ENCODE measurements around the gene TMPRSS9.

The TMPRSS9 gene

DNA sequence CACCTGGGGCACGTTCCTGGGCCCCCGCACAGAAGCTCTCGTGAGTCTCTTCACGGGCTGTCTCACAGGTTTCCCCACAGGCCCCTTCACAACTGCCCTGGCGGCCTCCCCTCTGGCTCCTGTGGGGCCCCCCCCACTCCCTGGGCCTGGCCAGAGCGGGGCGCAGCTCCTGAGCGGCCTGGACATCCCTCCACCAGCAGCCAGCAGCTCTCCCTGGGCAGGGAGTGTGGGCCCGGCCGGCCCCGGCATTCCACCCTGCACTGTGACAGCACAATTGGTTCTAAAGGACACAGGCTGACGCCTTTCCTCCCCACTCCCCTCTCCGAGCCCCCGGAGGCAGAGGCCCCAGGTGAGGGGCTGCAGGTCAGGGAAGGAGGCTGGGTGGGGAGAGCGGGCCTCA lies 76.9 kb downstream of the TMPRSS9 start:
- TF ChIP-seq POLR2AphosphoS5 (IDR thresholded peaks at IDR 0.05; ENCODE audit: low read depth, low read length) (no peak), POU2F2 (IDR thresholded peaks at IDR 0.05; ENCODE audit: low read depth, low read length) (no peak), TAF1 (IDR thresholded peaks at IDR 0.05; ENCODE audit: low read depth, low read length) (no peak), POLR2A (IDR thresholded peaks at IDR 0.05; ENCODE audit: low read depth, low read length) (no peak), PAX5 (IDR thresholded peaks at IDR 0.05; ENCODE audit: insufficient read depth, low read length, severe bottlenecking) (no peak), SPI1 (IDR thresholded peaks at IDR 0.05; ENCODE audit: low read depth, low read length) (no peak)
- FAIRE-seq (no peak), DNase-seq (ENCODE audit: insufficient read length, low spot score) (no peak)

DNA sequence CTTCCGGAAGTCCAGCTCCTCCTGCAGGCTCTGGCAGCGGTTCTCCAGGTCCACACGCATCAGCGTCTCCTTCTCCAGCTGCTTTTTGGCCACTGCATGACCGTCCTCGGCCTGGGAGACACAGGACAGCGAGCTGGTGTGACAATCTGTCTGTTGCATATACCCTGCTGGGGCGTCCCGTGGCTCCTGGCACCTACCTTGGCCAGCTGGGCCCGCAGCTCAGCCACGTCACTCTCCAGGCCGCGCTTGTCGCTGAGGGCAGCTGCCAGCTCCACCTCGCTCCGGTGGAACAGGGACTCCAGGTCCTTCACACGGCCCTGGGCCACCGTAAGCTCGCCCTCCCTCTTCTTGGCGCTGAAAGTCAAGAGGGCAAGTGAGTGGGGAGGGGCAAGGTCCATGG lies 78.1 kb downstream of the TMPRSS9 start:
- no peak for TF ChIP-seq TAF1 (IDR thresholded peaks at IDR 0.05; ENCODE audit: low read depth, low read length)
- TF ChIP-seq POLR2A (IDR thresholded peaks at IDR 0.05; ENCODE audit: low read depth, low read length), result no peak
- TF ChIP-seq POU2F2 (IDR thresholded peaks at IDR 0.05; ENCODE audit: low read depth, low read length), result no peak
- no peak for TF ChIP-seq POLR2AphosphoS5 (IDR thresholded peaks at IDR 0.05; ENCODE audit: low read depth, low read length)
- TF ChIP-seq SPI1 (IDR thresholded peaks at IDR 0.05; ENCODE audit: low read depth, low read length), result no peak
- TF ChIP-seq PAX5 (IDR thresholded peaks at IDR 0.05; ENCODE audit: insufficient read depth, low read length, severe bottlenecking), result no peak
- no peak for FAIRE-seq
- no peak for DNase-seq (ENCODE audit: insufficient read length, low spot score)

DNA sequence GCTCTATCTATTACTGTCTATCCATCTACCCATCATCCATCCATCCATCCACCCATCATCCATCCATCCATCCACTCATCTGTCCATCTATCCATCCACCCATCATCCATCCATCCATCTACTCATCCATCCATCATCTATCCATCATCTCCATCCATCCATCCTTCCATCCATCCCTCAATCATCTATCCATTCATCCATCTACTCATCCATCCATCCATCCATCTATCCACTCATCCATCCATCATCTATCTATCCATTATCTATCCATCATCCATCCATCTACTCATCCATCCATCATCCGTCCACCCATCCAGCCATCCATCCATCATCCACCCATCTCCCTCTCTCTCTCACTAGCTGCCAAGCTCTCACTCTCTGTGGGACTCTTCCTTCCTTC lies 80.5 kb downstream of the TMPRSS9 start:
- TF ChIP-seq POLR2AphosphoS5 (IDR thresholded peaks at IDR 0.05; ENCODE audit: low read depth, low read length) (no peak; the same call in 1 of the 2 replicates), SPI1 (IDR thresholded peaks at IDR 0.05; ENCODE audit: low read depth, low read length) (no peak), TAF1 (IDR thresholded peaks at IDR 0.05; ENCODE audit: low read depth, low read length) (no peak), POU2F2 (IDR thresholded peaks at IDR 0.05; ENCODE audit: low read depth, low read length) (no peak), POLR2A (IDR thresholded peaks at IDR 0.05; ENCODE audit: low read depth, low read length) (no peak), PAX5 (IDR thresholded peaks at IDR 0.05; ENCODE audit: insufficient read depth, low read length, severe bottlenecking) (no peak)
- FAIRE-seq, result no peak
- DNase-seq (ENCODE audit: insufficient read length, low spot score), result no peak

DNA sequence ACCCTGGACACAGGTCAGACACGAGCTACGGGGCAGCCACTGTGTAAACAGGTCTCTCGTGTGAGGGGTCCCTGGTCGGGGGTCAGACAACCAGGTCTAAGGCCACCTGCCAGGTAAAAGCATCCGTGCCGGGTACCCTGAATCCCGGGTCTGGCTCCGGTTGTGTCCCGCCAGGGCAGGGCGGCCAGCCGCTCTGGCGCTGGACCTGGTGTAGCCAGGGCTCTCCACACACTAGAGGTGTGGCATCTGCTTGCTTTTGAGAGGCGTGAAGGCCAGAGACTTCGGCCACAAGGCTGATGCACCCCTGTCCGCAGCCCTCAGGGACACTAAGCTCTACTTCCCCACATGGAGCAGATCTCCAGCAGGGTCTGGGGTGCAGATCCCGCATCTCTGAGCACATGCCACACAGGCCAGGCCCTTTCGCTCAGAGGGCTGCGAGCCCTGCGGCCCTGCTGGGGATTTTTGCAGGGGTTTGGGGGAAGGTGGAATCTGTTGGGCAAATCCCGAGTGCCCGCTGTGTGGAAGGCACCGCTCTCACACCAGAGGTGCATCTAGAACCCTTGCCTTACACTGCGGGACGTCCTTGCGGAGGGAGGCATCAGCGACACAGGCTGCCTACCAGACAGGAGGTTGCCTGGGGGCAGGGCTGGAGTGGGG lies 81.2 kb downstream of the TMPRSS9 start:
- no peak for FAIRE-seq
- DNase-seq (ENCODE audit: insufficient read length, low spot score), result no peak
- TF ChIP-seq POLR2A (IDR thresholded peaks at IDR 0.05; ENCODE audit: low read depth, low read length), result no peak
- TF ChIP-seq TAF1 (IDR thresholded peaks at IDR 0.05; ENCODE audit: low read depth, low read length), result no peak
- TF ChIP-seq PAX5 (IDR thresholded peaks at IDR 0.05; ENCODE audit: insufficient read depth, low read length, severe bottlenecking), result no peak
- no peak for TF ChIP-seq POLR2AphosphoS5 (IDR thresholded peaks at IDR 0.05; ENCODE audit: low read depth, low read length)
- TF ChIP-seq SPI1 (IDR thresholded peaks at IDR 0.05; ENCODE audit: low read depth, low read length), result no peak
- TF ChIP-seq POU2F2 (IDR thresholded peaks at IDR 0.05; ENCODE audit: low read depth, low read length), result no peak

DNA sequence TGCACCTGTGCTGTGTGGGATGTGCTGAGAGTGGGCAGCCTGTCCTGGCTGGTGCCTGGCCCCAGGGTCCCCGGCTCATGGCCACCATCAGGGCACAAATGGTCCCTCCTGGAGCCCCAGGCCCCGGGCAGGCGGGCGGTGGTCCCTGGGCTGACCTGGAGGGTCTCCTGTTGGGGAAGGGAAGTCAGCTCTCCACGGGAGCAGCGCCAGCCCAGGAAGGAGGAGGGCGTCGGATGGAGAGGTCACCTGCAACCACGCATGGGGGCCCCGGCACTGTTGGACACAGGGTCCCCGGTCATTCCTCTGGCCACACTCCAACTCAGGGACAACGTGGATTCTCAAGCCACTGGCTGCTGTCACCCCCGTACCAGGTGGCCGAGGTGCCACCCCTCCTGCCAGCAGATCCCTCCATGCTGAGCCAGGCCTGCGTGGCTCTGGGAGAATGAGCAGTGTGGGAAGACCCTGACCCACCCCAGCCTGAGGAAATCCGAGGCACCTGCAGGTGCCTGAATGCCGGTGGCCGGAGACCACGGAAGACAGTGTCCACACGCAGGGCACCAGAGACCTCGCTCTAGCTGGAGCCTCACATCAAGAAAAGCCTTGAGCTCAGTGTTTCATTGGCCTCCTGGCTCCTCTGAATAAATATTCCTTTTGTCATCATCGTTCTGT lies 83.2 kb downstream of the TMPRSS9 start:
- no peak for FAIRE-seq
- no peak for DNase-seq (ENCODE audit: insufficient read length, low spot score)
- TF ChIP-seq POLR2A (IDR thresholded peaks at IDR 0.05; ENCODE audit: low read depth, low read length), result no peak
- no peak for TF ChIP-seq POLR2AphosphoS5 (IDR thresholded peaks at IDR 0.05; ENCODE audit: low read depth, low read length)
- TF ChIP-seq SPI1 (IDR thresholded peaks at IDR 0.05; ENCODE audit: low read depth, low read length), result no peak

DNA sequence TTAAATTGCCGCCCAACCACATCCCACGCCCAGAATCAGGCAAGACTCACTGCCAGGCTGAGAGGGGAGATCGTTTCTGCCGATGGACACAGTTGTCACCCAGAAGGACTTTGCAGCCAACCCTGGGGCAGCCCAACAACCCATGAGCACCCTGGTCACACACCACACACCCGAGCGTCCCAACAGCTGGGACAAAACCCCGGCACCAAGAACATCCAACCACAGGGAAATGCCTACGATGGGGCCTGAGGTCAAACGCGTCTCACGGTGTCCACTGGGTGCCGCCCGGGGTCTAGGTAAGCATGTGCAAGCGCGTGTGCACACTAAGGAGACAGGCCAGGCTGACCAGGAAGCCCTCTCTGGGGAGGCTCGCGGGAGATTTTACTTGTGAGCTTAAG lies 83.7 kb downstream of the TMPRSS9 start:
- TF ChIP-seq POU2F2 (IDR thresholded peaks at IDR 0.05; ENCODE audit: low read depth, low read length) (no peak), POLR2AphosphoS5 (IDR thresholded peaks at IDR 0.05; ENCODE audit: low read depth, low read length) (no peak)
- DNase-seq (ENCODE audit: insufficient read length, low spot score) (no peak), FAIRE-seq (no peak)

DNA sequence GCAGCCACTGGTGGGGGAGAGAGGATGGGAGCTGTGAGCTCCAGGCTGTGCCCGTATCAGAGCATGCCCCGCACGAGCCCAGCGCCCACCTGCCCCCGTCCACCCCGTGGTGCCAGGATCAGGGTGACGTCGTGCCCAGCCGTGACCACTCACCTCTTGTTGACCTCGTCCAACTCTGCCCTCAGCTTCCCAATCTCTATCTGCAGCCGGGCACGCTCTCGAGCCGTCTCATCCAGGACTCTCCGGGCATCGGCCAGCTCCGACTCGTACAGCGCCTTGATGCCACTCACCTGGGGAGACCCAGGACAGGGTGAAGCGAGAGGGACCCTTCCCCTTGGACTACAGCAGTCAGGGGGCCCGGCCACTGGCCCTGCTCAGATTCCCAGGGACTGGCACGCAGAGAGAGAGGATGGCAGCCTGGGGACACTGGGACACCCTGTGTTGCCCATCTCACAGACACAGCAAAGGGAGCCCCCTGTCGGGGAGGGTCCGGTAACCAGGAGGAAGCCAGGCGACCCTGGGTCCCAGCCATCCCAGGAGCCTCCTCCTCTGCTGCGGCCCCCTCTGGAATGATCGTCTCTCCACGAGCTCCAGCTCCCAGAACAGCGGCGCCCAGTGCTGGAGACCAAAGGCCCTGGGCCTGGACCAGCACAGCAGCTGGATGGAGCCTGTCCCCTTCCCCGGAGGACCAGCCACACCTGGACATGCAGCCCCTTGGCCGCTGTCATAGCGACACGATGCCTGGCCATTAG lies 84.4 kb downstream of the TMPRSS9 start:
- TF ChIP-seq POLR2A (IDR thresholded peaks at IDR 0.05; ENCODE audit: low read depth, low read length) (no peak), POU2F2 (IDR thresholded peaks at IDR 0.05; ENCODE audit: low read depth, low read length) (no peak), SPI1 (IDR thresholded peaks at IDR 0.05; ENCODE audit: low read depth, low read length) (no peak), PAX5 (IDR thresholded peaks at IDR 0.05; ENCODE audit: insufficient read depth, low read length, severe bottlenecking) (no peak), TAF1 (IDR thresholded peaks at IDR 0.05; ENCODE audit: low read depth, low read length) (no peak), POLR2AphosphoS5 (IDR thresholded peaks at IDR 0.05; ENCODE audit: low read depth, low read length) (no peak)
- FAIRE-seq, result no peak
- no peak for DNase-seq (ENCODE audit: insufficient read length, low spot score)

DNA sequence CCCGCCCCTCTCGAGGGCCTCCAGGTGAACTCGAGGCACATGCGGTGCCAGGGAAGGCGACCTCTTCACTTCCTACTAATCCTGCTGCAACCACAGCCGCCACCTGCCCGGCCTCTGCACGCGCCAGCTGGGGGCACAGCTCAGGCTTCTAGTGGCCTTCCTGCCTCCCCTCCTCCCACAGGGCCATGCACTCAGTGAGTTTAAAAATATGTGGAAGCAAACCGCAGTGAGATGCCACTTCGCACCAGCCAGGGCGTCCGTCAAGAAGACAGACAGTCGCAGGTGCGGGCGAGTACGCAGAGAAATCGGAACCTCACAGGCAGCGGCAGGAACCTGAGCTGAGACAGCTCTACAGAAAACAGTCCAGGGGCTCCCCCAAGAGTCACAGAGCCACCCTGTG lies 86.3 kb downstream of the TMPRSS9 start:
- FAIRE-seq, result peak; percentile 66
- TF ChIP-seq SPI1 (IDR thresholded peaks at IDR 0.05; ENCODE audit: low read depth, low read length) (no peak), PAX5 (IDR thresholded peaks at IDR 0.05; ENCODE audit: insufficient read depth, low read length, severe bottlenecking) (no peak), TAF1 (IDR thresholded peaks at IDR 0.05; ENCODE audit: low read depth, low read length) (no peak), POU2F2 (IDR thresholded peaks at IDR 0.05; ENCODE audit: low read depth, low read length) (no peak), POLR2AphosphoS5 (IDR thresholded peaks at IDR 0.05; ENCODE audit: low read depth, low read length) (no peak), POLR2A (IDR thresholded peaks at IDR 0.05; ENCODE audit: low read depth, low read length) (no peak)
- peak; percentile 54 for DNase-seq (ENCODE audit: insufficient read length, low spot score)

DNA sequence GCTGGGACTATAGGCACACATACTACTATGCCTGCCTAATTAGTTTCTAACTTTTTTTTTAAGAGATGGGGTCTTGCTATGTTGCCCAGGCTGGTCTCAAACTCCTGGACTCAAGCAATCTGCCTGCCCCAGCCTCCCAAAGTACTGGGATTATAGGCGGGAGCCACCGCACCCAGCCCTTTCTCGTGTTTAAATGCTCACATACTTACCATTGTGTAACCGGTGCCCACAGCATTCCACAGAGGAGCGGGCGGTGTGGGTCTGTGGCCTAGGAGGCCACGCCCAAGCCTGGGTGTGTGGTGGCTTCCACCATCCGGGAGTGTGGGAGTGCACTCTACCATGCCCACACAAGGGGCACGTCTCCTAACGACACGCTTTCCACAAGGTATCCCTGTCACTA lies 89.0 kb downstream of the TMPRSS9 start:
- no peak for TF ChIP-seq POLR2AphosphoS5 (IDR thresholded peaks at IDR 0.05; ENCODE audit: low read depth, low read length)
- no peak for FAIRE-seq
- no peak for DNase-seq (ENCODE audit: insufficient read length, low spot score)

DNA sequence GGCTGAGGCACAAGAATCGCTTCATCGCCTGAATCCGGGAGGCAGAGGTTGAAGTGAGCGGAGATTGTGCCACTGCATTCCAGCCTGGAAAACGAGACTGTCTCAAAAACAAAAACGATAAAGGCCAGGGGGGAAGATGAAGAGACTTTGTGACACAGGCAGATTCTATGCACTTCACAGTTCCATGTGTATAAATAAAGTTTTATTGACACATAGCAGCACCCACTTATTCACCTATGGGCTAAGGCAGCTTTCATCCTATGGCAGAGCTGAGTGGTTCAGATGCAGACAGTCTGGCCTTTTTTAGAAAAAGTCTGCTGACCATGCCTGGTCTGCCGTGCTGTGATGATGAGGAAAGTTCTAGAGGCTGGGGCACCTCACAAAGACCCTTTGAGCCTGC lies 91.1 kb downstream of the TMPRSS9 start:
- FAIRE-seq, result no peak
- DNase-seq (ENCODE audit: insufficient read length, low spot score), result no peak
- TF ChIP-seq TAF1 (IDR thresholded peaks at IDR 0.05; ENCODE audit: low read depth, low read length) (no peak), POLR2AphosphoS5 (IDR thresholded peaks at IDR 0.05; ENCODE audit: low read depth, low read length) (no peak), PAX5 (IDR thresholded peaks at IDR 0.05; ENCODE audit: insufficient read depth, low read length, severe bottlenecking) (no peak), POLR2A (IDR thresholded peaks at IDR 0.05; ENCODE audit: low read depth, low read length) (no peak), POU2F2 (IDR thresholded peaks at IDR 0.05; ENCODE audit: low read depth, low read length) (no peak), SPI1 (IDR thresholded peaks at IDR 0.05; ENCODE audit: low read depth, low read length) (no peak)

All from GM12891 (cell line).